Thymus (tissue), 11 donors: Measurements from ENCODE around the gene SIDT1. TPM values are rescaled to one million over a fixed set of nuclear protein-coding genes. Genes with fewer than 3 reads are reported as not detected.

Experiments used
- DNase-seq, 9 donors: peaks; one replicate each; pipeline ENCODE4 v3.0.0-alpha.2; 2013; ENCODE audit warnings: low spot score in 9 of 9, low read depth in 6 of 9, missing footprints in 1 of 9
- H3K27ac ChIP-seq, 2 donors: one replicate each; pipeline ENCODE4 v1.5.1; 2013; ENCODE audit warnings: control low read depth in 1 of 2, low read depth in 1 of 2, low read length in 1 of 2, mild to moderate bottlenecking in 1 of 2, moderate library complexity in 1 of 2
- H3K27me3 ChIP-seq, 2 donors: one replicate each; pipeline ENCODE4 v1.5.1; 2013; ENCODE audit warnings: low read length in 1 of 2; ENCODE audit not compliant: control insufficient read depth in 2 of 2, insufficient read depth in 1 of 2
- H3K36me3 ChIP-seq, 2 donors: one replicate each; pipeline ENCODE4 v1.5.1; 2013; ENCODE audit warnings: low read length in 1 of 2, mild to moderate bottlenecking in 1 of 2, moderate library complexity in 1 of 2; ENCODE audit not compliant: control insufficient read depth in 2 of 2, insufficient read depth in 2 of 2
- H3K4me1 ChIP-seq, 2 donors: one replicate each; pipeline ENCODE4 v1.5.1; 2013; ENCODE audit warnings: low read length in 2 of 2; ENCODE audit not compliant: control insufficient read depth in 2 of 2, insufficient read depth in 2 of 2
- H3K4me3 ChIP-seq, 2 donors: one replicate each; pipeline ENCODE4 v1.5.1; 2013; ENCODE audit warnings: low read length in 2 of 2, control low read depth in 1 of 2, mild to moderate bottlenecking in 1 of 2
- H3K9me3 ChIP-seq, 2 donors: one replicate each; pipeline ENCODE4 v1.5.1; 2013; ENCODE audit warnings: low read length in 1 of 2, mild to moderate bottlenecking in 1 of 2; ENCODE audit not compliant: control insufficient read depth in 2 of 2, insufficient read depth in 1 of 2
- WGBS: extraction: QIAGEN DNeasy Blood & Tissue Kit; methylation state at CpG from one replicate; pipeline ENCODE4 v1.1.7; 2013; 5-methylcytosine and 5-hydroxymethylcytosine counted together
- polyA plus RNA-seq: library from polyadenylated mRNA; stranded (reverse); fragments of 200-250 nt; gene quantifications from one replicate; pipeline ENCODE4 v1.2.3, GENCODE V29; 2013
- total RNA-seq: library from RNA; stranded (reverse); fragments of 120-200 nt; gene quantifications from one replicate; pipeline ENCODE4 v1.2.4, GENCODE V29; 2013
- donor health status: healthy.

Gene SIDT1
- total and polyA plus RNA-seq, 2 donors: 4.2 to 12.6 TPM

DNA sequence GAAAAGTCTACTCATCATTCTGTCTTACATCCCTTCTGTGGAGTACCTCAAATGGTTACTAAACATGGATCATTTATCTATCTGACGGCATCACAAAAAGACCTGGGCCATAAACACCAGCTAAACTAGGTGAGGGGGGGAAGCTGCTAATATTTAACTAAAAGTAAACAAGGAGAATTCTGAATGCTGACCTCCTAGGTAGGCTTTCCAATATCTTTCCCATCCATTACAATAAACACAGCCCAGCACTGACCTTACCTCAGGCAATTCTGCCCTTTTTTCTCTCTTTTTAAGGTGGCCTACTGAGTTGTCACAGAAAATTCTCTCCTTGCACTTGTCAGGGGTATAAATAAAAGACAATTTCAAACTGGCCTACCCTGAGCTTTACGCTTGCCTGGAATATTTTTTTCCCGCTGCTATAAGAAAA is 131.0 kb downstream of the SIDT1 start:
- peaks cover 20 to 45% of the 10 kb centered on the region in 2 donors for H3K36me3 ChIP-seq
- peaks cover 5 to 19% of the 10 kb centered on the region in 2 donors for H3K4me1 ChIP-seq
- H3K9me3 ChIP-seq: no peaks in the 10 kb centered on the region
- WGBS: 98% methylated on average over 3 of the region's 3 CpGs
- H3K27me3 ChIP-seq: no peaks in the 10 kb centered on the region
- no peak overlapping the region for H3K27ac ChIP-seq
- no peak for DNase-seq
- H3K4me3 ChIP-seq: no peak overlapping the region

DNA sequence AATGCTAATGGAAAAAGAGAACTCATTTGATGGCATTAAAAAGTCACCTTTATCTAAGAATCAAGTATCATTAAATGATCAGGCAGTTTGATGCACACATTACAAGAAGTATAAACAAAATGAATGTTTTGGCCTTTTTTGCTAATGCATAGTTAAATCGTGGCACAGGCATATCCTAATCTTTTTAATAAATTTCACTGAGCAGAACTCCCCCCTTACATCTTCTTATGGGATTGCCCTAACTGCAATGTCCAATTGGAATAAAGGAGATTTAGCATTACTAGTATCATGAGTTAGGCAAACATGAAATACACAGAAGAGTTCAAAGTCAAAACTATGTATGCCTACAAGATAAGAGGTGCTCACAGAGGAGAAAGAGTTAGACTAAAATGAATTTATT is 131.4 kb downstream of the SIDT1 start:
- Histone ChIP-seq H3K9me3 (no peaks in the 10 kb centered on the region), H3K27me3 (no peaks in the 10 kb centered on the region), H3K27ac (no peak overlapping the region), H3K36me3 (peaks cover 20 to 41% of the 10 kb centered on the region in 2 donors), H3K4me3 (no peak overlapping the region), H3K4me1 (peaks cover 5 to 17% of the 10 kb centered on the region in 2 donors)
- no peak for DNase-seq
- 95% methylated on average over 1 of the region's 1 CpG for WGBS

DNA sequence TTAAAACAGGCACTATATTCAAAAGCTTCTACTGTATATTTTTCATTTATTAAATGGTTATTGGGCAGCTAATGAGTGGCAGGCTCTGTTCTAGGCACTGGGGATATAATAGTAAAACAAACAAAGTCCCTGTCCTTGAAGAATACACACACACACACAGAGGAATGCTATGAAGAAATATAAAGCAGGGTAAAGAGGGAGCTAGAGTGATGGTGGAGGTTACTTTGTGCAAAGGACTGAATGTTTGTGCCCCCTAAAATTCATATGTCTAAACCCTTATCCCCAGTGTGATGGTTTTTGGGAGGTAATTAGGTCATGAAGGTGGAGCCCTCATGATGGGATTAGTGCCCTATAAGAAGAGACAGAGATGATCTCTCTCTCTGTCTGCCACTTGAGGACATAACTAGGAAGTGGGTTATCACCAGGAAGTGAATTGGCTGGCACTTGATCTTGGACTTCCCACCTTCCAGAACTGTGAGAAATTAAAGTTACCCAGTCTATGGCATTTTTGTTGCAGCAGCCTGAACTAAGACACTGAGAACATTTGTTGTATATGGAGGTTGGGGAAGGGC is 132.3 kb downstream of the SIDT1 start:
- H3K9me3 ChIP-seq: no peaks in the 10 kb centered on the region
- no peak overlapping the region for H3K4me3 ChIP-seq
- peaks cover 0 to 9% of the 10 kb centered on the region in 2 donors for H3K4me1 ChIP-seq
- DNase-seq: no peak
- H3K27me3 ChIP-seq: no peaks in the 10 kb centered on the region
- H3K27ac ChIP-seq: no peak overlapping the region
- H3K36me3 ChIP-seq: peaks cover 15 to 35% of the 10 kb centered on the region in 2 donors

DNA sequence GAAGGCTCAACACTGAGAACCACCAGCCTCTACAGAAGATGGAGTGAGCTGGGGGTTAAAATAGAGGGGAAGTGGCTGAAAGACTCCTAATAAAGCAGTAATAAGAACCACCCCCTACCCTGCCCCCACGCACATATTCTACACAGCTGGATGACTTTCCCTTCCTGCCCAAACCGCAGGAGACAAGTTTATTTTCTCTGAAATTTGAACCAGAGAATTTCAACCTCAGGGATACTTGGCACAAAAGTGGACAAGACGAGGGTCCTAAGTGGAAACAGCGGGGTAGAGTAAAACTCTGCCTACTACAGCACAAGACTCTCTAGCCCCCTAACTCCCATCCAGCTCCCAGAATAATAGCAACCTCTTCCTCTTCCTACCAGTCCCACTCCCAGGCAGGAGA is 135.7 kb downstream of the SIDT1 start:
- Histone ChIP-seq H3K36me3 (peaks cover 3 to 19% of the 10 kb centered on the region in 2 donors), H3K4me3 (no peak overlapping the region), H3K4me1 (peaks cover 0 to 6% of the 10 kb centered on the region in 2 donors), H3K27me3 (no peaks in the 10 kb centered on the region), H3K27ac (no peak overlapping the region), H3K9me3 (no peaks in the 10 kb centered on the region)
- 45% methylated on average over 4 of the region's 4 CpGs for WGBS
- DNase-seq: no peak

DNA sequence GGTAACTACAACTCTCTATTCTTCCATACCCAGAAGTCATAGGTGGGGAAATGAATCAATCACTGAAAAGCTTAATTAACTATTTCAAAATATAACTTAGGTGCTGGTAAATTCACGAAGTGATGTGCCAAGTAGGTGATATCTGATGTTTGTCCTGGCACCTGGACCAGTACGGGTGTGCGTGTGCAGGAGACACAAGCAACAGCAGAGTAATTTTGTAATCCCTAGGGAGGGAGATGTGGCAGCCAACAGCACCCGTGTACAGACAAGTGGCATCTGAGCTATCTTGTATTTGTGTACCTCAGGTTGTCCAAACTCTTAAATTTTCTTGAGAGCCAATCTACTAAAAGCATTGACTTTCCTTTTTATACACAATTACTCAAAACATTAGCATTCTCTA is 141.2 kb downstream of the SIDT1 start:
- no peaks in the 10 kb centered on the region for H3K9me3 ChIP-seq
- H3K36me3 ChIP-seq: peaks cover 18 to 26% of the 10 kb centered on the region in 2 donors
- H3K27ac ChIP-seq: no peak overlapping the region
- WGBS: 97% methylated on average over 4 of the region's 4 CpGs
- no peaks in the 10 kb centered on the region for H3K27me3 ChIP-seq
- no peak for DNase-seq
- H3K4me1 ChIP-seq: no peaks in the 10 kb centered on the region
- H3K4me3 ChIP-seq: no peak overlapping the region

DNA sequence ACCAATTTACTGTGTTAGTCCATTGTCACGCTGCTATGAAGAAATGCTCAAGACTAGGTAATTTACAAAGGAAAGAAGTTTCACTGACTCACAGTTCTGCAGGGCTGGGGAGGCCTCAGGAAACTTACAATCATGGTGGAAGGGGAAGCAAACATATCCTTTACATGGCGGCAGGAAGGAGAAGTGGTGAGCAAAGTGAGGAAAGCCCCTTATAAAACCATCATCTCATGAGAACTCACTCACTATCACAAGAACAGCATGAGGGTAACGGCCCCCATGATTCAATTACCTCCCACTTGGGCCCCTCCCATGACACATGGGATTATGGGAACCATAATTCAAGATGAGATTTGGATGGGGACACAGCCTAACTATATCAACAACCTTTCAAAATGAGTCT is 143.9 kb downstream of the SIDT1 start:
- 96% methylated on average over 3 of the region's 3 CpGs for WGBS
- H3K36me3 ChIP-seq: peaks cover 18 to 26% of the 10 kb centered on the region in 2 donors
- H3K9me3 ChIP-seq: no peaks in the 10 kb centered on the region
- H3K27me3 ChIP-seq: no peaks in the 10 kb centered on the region
- no peaks in the 10 kb centered on the region for H3K4me1 ChIP-seq
- no peak overlapping the region for H3K27ac ChIP-seq
- H3K4me3 ChIP-seq: no peak overlapping the region
- no peak for DNase-seq

DNA sequence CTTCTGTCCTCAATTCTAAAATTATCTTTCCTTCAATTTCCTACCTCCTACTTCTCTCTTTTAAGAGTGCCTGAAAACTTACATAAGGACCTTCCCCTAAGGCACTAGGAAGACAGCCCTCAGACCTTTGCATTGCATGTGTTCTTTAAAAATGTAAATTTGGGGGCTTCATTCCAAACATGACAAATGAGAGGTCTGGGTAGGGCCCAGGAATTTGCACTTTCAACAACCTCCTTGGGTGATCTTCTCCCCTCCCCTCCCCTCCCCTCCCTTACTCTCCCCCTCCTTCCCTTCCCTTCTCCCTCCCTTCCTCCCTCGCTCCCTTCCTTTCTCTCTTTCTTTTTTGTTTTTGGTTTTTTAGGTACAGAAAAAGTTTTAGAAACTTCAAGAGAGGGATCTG is 145.4 kb downstream of the SIDT1 start:
- no peak for DNase-seq
- no peaks in the 10 kb centered on the region for H3K9me3 ChIP-seq
- no peaks in the 10 kb centered on the region for H3K27me3 ChIP-seq
- peaks cover 16 to 26% of the 10 kb centered on the region in 2 donors for H3K36me3 ChIP-seq
- no peaks in the 10 kb centered on the region for H3K4me1 ChIP-seq
- no peak overlapping the region for H3K27ac ChIP-seq
- WGBS: 98% methylated on average over 1 of the region's 1 CpG
- no peak overlapping the region for H3K4me3 ChIP-seq

DNA sequence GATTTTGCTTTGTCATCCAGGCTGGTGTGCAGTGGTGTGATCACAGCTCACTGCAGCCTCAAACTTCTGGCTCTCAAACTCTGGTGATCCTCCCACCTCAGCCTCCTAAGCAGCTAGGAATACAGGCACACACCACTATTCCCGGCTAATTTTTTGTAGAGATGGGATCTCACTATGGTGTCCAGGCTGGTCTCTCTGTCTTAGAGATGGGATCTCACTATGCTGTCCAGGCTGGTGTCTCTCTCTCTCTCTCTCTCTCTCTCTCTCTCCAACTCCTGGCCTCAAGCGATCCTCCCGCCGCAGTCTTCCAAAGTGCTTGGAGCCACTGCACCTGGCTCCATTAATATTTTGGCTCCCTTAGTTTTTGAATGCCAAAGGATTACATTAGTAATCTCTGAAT is 146.4 kb downstream of the SIDT1 start:
- Histone ChIP-seq H3K4me3 (no peak overlapping the region), H3K36me3 (peaks cover 12 to 22% of the 10 kb centered on the region in 2 donors), H3K4me1 (no peaks in the 10 kb centered on the region), H3K27ac (no peak overlapping the region), H3K27me3 (no peaks in the 10 kb centered on the region), H3K9me3 (no peaks in the 10 kb centered on the region)
- DNase-seq: no peak
- WGBS: 98% methylated on average over 4 of the region's 4 CpGs
